ENCODE measurements around the gene C6orf132. TPM values are rescaled to one million over a fixed set of nuclear protein-coding genes. Genes with fewer than 3 reads are reported as not detected.
A peak's percentile ranks its signal among the peaks of the same experiment; 100 is the strongest.

C6orf132 gene
- total and polyA plus RNA-seq, 9 of the 15 experiments (the other 6 are each of a cell fraction or from before 2014, with no cell fraction given) = 0.06 to 0.35 (median 0.14) TPM

DNA sequence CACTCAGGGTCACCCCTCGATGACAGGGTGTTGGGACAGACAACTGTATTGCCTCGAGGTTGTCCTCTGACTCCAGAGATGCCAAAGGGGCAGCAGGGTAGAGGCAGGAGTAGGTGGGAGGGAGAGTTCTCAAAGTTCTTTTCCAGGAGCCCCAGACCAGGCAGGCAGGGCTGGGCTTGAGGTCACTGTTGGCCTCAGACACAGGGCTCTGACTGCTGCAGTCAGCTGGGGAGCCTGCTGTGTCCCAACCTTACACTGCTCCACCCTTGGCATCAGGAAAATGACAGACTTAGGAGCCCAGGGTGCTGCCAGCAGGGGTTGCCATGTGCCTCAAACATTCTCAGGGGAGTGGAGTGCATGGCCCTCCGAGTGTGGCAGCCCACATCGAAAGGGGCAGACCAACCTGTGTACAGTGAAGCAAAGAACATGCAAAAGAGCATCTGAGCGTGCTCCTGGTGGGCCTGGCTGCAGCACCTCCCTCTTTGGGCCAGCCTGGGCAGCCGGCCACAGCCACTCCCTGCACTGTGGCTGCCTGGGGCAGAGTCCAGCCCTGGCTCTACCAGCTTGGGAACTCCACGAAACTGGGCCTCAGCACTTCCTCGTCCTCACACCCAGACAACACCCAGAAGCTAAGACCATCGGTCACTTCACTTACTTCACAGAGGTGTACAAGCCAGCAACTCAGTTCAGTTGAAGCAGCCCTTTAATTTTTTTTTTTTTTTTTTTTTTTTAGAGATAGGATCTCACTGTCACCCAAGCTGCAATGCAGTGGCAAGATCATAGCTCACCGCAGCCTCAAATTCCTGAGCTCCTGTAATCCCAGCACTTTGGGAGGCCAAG, 24.0 kb downstream of the C6orf132 start:
- FAIRE-seq = no peak
- no peaks in the 10 kb centered on the region for H4K20me1 ChIP-seq (replicated peaks; ENCODE audit: control insufficient read depth, insufficient read depth, low read length)
- BruUV-seq (replicated peaks) = no TSS peak
- no peak overlapping the region for H3K4me2 ChIP-seq (ENCODE audit: insufficient read depth, low read length)
- no peaks in the 10 kb centered on the region for H3K79me2 ChIP-seq (ENCODE audit: control insufficient read depth, insufficient read depth, low read length)
- H3K9ac ChIP-seq (ENCODE audit: insufficient read depth in 1 of 2, low read depth in 2 of 2, low read length in 2 of 2) = peak overlapping the region in 1 of 2 experiments; percentile 80; a peak in 2 of 4 replicates
- in situ Hi-C loops (cut with MboI) = no loop called here
- ATAC-seq = peak; percentile 59
- peak overlapping the region; percentile 2; the same call in 1 of the 2 replicates for H2AFZ ChIP-seq (ENCODE audit: low read depth, low read length)
- H3K4me3 ChIP-seq = no peak overlapping the region
- POLR2A ChIA-PET = interaction anchor here (0.6 to 5.4 kb wide), 3 partner anchors 10 to 14 kb away, joined by 3 to 42 read pairs (median 4); no protein-coding TSS in a partner anchor
- DNase-seq (ENCODE audit: extremely low read depth in 1 of 4, low spot score in 3 of 4) = no peak
- no peaks in the 10 kb centered on the region for H3K9me1 ChIP-seq (ENCODE audit: control insufficient read depth, insufficient read depth, low read length)
- H3K27me3 ChIP-seq (ENCODE audit: control insufficient read depth in 2 of 2, insufficient read depth in 2 of 2, low read length in 2 of 2) = peaks cover 2 to 14% of the 10 kb centered on the region in 2 experiments; a peak in 3 of 5 replicates
- intact Hi-C loops (cut with micrococcal nuclease) = no loop called here
- H3K9me3 ChIP-seq (replicated peaks; ENCODE audit: control insufficient read depth, insufficient read depth, low read depth, low read length) = no peaks in the 10 kb centered on the region
- H3K36me3 ChIP-seq (ENCODE audit: control insufficient read depth, insufficient read depth, low read length) = no peaks in the 10 kb centered on the region
- no peak overlapping the region for H3K27ac ChIP-seq (ENCODE audit: extremely low read depth, low read depth, low read length)
- CTCF ChIA-PET (ENCODE audit: low intra/inter-chr PET ratio) = no interaction called here
- 11% methylated on average over 10 of the region's 10 CpGs for WGBS (ENCODE audit: insufficient coverage, low coverage, missing lambda C conversion rate)
- peaks cover 0 to 11% of the 10 kb centered on the region in 2 experiments; a peak in 2 of 5 replicates for H3K4me1 ChIP-seq (replicated peaks in 1 of 2; ENCODE audit: control insufficient read depth in 2 of 2, insufficient read depth in 2 of 2, low read length in 2 of 2)
- no peak for TF ChIP-seq ILK (tag; IDR thresholded peaks at IDR 0.05; ENCODE audit: borderline replicate concordance, low read depth)
- TF ChIP-seq, protein P1, sequence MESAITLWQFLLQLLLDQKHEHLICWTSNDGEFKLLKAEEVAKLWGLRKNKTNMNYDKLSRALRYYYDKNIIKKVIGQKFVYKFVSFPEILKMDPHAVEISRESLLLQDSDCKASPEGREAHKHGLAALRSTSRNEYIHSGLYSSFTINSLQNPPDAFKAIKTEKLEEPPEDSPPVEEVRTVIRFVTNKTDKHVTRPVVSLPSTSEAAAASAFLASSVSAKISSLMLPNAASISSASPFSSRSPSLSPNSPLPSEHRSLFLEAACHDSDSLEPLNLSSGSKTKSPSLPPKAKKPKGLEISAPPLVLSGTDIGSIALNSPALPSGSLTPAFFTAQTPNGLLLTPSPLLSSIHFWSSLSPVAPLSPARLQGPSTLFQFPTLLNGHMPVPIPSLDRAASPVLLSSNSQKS (CRISPR knock-in tag; IDR thresholded peaks at IDR 0.05) = no peak
- TF ChIP-seq RBM34 (IDR thresholded peaks at IDR 0.05; ENCODE audit: borderline replicate concordance, insufficient read depth, low read length) = no peak
- no peak for TF ChIP-seq KAT2B (IDR thresholded peaks at IDR 0.05; ENCODE audit: low read depth, low read length)
- TF ChIP-seq NRF1 (conservative IDR thresholded peaks at IDR 0.05 in 1 of 2, IDR thresholded peaks at IDR 0.05 in 1 of 2) = peak; percentile 22 to 62; a peak in 3 of 4 replicates
- TF ChIP-seq, protein P2, sequence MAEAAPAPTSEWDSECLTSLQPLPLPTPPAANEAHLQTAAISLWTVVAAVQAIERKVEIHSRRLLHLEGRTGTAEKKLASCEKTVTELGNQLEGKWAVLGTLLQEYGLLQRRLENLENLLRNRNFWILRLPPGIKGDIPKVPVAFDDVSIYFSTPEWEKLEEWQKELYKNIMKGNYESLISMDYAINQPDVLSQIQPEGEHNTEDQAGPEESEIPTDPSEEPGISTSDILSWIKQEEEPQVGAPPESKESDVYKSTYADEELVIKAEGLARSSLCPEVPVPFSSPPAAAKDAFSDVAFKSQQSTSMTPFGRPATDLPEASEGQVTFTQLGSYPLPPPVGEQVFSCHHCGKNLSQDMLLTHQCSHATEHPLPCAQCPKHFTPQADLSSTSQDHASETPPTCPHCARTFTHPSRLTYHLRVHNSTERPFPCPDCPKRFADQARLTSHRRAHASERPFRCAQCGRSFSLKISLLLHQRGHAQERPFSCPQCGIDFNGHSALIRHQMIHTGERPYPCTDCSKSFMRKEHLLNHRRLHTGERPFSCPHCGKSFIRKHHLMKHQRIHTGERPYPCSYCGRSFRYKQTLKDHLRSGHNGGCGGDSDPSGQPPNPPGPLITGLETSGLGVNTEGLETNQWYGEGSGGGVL (CRISPR knock-in tag; IDR thresholded peaks at IDR 0.05) = no peak
- no peak for TF ChIP-seq ZNF347 (CRISPR knock-in tag; IDR thresholded peaks at IDR 0.05; ENCODE audit: low read depth)
- TF ChIP-seq JUND (IDR thresholded peaks at IDR 0.05; ENCODE audit: borderline replicate concordance, low read depth, low read length) = no peak
- TF ChIP-seq JUND (tag; IDR thresholded peaks at IDR 0.05; ENCODE audit: borderline replicate concordance, low read depth, low read length) = no peak
- TF ChIP-seq SMARCA5 (IDR thresholded peaks at IDR 0.05) = no peak
- no peak for TF ChIP-seq SLC30A9 (CRISPR knock-in tag; IDR thresholded peaks at IDR 0.05)
- TF ChIP-seq ILF3 (IDR thresholded peaks at IDR 0.05; ENCODE audit: borderline replicate concordance) = no peak
- TF ChIP-seq SPI1 (IDR thresholded peaks at IDR 0.05; ENCODE audit: borderline replicate concordance, low read depth, low read length) = peak; percentile 8; the same call in 1 of the 2 replicates

Measured in K562 (cell line).